SU-DHL-6 (cell line): Measurements from ENCODE around the gene NFATC2IP.

Experiments
- EZH2phosphoT487 ChIP-seq: fragments of 200-600 bp; sonication (generic), shearing (Covaris generic); conservative IDR thresholded peaks from 2 replicates; pipeline ENCODE4 v1.6.1; 2018; ENCODE audit warnings: mild to moderate bottlenecking, antibody characterized with exemption, low read length, moderate library complexity, mixed read lengths
- TF ChIP-seq, protein P1 (sequence below): fragments of 200-600 bp; sonication (generic); IDR thresholded peaks from one replicate; pipeline ENCODE4 v1.5.1; 2017; ENCODE audit warnings: antibody characterized with exemption, mild to moderate bottlenecking, low read length, moderate library complexity; ENCODE audit not compliant: insufficient read depth, poor library complexity, severe bottlenecking

DNA sequence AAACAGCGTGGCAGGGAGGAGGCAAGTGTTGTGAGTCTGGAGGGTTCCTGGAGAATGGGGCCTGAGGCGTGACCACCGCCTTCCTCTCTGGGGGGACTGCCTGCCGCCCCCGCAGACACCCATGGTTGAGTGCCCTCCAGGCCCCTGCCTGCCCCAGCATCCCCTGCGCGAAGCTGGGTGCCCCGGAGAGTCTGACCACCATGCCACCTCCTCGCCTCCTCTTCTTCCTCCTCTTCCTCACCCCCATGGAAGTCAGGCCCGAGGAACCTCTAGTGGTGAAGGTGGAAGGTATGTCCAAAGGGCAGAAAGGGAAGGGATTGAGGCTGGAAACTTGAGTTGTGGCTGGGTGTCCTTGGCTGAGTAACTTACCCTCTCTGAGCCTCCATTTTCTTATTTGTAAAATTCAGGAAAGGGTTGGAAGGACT, 18.9 kb upstream of the NFATC2IP start, which contains the start of gene CD19:
- TF ChIP-seq, protein P1, sequence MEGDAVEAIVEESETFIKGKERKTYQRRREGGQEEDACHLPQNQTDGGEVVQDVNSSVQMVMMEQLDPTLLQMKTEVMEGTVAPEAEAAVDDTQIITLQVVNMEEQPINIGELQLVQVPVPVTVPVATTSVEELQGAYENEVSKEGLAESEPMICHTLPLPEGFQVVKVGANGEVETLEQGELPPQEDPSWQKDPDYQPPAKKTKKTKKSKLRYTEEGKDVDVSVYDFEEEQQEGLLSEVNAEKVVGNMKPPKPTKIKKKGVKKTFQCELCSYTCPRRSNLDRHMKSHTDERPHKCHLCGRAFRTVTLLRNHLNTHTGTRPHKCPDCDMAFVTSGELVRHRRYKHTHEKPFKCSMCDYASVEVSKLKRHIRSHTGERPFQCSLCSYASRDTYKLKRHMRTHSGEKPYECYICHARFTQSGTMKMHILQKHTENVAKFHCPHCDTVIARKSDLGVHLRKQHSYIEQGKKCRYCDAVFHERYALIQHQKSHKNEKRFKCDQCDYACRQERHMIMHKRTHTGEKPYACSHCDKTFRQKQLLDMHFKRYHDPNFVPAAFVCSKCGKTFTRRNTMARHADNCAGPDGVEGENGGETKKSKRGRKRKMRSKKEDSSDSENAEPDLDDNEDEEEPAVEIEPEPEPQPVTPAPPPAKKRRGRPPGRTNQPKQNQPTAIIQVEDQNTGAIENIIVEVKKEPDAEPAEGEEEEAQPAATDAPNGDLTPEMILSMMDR, result no peak
- TF ChIP-seq EZH2phosphoT487, result no peak
